ENCODE measurements around the gene SAP30. TPM values are rescaled to one million over a fixed set of nuclear protein-coding genes. Genes with fewer than 3 reads are reported as not detected.

SAP30 gene
- total RNA-seq, 1 donor from 2014 or later: 24.1 TPM

DNA sequence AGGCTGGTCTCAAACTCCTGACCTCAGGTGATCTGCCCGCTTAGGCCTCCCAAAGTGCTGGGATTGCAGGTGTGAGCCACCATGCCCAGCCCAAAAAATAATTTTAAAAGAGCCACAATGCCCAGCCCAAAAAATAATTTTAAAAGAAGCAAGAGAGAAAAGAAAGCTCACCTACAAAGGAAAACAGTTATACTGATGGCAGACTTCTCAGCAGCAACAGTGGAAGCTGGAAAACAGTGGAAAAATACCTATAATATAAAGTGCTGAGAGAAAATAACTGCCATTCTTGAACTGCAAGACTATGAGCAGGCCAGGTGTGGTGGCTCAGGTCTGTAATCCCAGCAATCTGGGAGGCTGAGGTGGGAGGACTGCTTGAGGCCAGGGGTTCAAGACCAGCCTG is 23.3 kb upstream of the SAP30 start:
- no peak overlapping the region for H3K27ac Mint-ChIP-seq (ENCODE audit: unreplicated experiment)
- no peaks in the 10 kb centered on the region for H3K9me3 Mint-ChIP-seq (ENCODE audit: unreplicated experiment)
- no peaks in the 10 kb centered on the region for H3K27me3 Mint-ChIP-seq (ENCODE audit: unreplicated experiment)
- no peak overlapping the region for H3K4me3 Mint-ChIP-seq (ENCODE audit: unreplicated experiment)
- H3K4me1 Mint-ChIP-seq (ENCODE audit: low read depth, unreplicated experiment): peaks cover 4% of the 10 kb centered on the region
- no peak for DNase-seq
- TF ChIP-seq, protein P1, sequence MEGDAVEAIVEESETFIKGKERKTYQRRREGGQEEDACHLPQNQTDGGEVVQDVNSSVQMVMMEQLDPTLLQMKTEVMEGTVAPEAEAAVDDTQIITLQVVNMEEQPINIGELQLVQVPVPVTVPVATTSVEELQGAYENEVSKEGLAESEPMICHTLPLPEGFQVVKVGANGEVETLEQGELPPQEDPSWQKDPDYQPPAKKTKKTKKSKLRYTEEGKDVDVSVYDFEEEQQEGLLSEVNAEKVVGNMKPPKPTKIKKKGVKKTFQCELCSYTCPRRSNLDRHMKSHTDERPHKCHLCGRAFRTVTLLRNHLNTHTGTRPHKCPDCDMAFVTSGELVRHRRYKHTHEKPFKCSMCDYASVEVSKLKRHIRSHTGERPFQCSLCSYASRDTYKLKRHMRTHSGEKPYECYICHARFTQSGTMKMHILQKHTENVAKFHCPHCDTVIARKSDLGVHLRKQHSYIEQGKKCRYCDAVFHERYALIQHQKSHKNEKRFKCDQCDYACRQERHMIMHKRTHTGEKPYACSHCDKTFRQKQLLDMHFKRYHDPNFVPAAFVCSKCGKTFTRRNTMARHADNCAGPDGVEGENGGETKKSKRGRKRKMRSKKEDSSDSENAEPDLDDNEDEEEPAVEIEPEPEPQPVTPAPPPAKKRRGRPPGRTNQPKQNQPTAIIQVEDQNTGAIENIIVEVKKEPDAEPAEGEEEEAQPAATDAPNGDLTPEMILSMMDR (IDR thresholded peaks at IDR 0.05; ENCODE audit: partially characterized antibody, unreplicated experiment): no peak
- no peaks in the 10 kb centered on the region for H3K36me3 Mint-ChIP-seq (ENCODE audit: unreplicated experiment)

DNA sequence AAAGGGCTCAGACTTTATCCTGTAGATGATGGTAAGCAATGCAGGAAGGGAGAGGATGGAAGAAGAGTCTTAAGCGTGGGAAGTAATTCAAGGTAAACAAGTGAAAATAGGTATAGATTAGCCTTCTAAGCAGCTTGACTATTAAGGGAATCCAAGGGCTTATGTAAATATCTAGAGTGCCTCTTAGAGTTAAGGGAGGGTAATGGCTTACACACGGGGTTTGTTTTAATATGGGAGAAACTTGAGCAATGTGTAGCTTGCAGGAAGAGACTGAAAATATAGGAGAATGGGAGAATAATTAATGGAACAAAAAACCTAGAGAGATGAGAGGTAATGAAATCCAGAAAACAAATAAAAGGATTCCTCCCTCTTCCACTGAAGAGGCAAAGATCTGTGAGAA is 12.8 kb upstream of the SAP30 start:
- TF ChIP-seq, protein P1 (IDR thresholded peaks at IDR 0.05; ENCODE audit: partially characterized antibody, unreplicated experiment): no peak
- Mint-ChIP-seq H3K9me3 (ENCODE audit: unreplicated experiment) (no peaks in the 10 kb centered on the region), H3K27me3 (ENCODE audit: unreplicated experiment) (no peaks in the 10 kb centered on the region), H3K4me3 (ENCODE audit: unreplicated experiment) (no peak overlapping the region), H3K36me3 (ENCODE audit: unreplicated experiment) (no peaks in the 10 kb centered on the region), H3K4me1 (ENCODE audit: low read depth, unreplicated experiment) (no peaks in the 10 kb centered on the region), H3K27ac (ENCODE audit: unreplicated experiment) (no peak overlapping the region)
- no peak for DNase-seq

DNA sequence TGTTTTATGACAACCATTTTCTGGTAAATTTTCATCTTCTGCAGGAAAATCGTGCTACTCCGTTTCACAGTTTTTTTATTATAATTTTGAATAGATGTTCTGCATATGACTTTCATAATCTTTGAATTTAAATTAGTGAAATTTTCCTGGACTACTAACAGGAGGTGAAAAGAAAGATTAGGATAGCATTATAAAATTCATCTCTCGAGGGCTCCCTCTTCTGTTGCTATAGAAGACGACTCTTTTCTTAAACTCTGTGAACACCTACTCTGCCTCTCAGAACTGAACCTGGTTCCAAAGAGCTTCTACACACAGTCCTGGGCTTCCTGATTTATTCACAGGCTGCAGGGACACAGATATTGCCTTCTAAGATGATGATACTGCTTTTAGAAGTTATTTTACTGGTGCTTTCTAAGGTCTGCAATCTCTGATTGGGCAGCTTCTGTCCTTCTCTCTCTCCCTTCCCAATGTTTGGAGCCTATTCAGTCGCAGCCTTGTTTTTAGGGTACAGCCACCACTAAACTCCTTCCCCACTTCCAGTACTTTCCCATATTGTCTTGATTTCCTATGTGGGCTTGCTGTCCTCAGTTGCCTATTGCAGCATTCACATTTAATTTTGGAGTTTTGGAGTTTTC is 10.1 kb upstream of the SAP30 start:
- no peaks in the 10 kb centered on the region for H3K27me3 Mint-ChIP-seq (ENCODE audit: unreplicated experiment)
- no peak overlapping the region for H3K4me3 Mint-ChIP-seq (ENCODE audit: unreplicated experiment)
- no peaks in the 10 kb centered on the region for H3K4me1 Mint-ChIP-seq (ENCODE audit: low read depth, unreplicated experiment)
- no peaks in the 10 kb centered on the region for H3K36me3 Mint-ChIP-seq (ENCODE audit: unreplicated experiment)
- H3K27ac Mint-ChIP-seq (ENCODE audit: unreplicated experiment): no peak overlapping the region
- TF ChIP-seq, protein P1 (IDR thresholded peaks at IDR 0.05; ENCODE audit: partially characterized antibody, unreplicated experiment): no peak
- DNase-seq: no peak
- no peaks in the 10 kb centered on the region for H3K9me3 Mint-ChIP-seq (ENCODE audit: unreplicated experiment)

DNA sequence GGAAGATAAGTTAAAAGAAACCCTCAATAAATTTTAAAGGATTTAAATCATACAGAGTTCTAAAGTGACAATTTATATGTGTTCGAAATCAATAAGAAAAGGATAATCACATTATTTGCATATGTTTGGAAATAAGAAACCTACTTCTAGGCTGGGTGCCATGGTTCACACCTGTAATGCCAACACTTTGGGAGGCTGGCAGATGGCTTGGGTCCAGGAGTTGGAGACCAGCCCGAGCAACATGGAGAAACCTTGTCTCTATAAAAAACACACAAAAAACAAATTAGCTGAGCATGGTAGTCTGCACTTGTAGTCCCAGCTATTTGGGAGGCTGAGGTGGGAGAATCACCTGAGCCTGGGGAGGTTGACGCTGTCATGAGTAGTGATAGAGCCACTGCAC is 8.1 kb upstream of the SAP30 start:
- Mint-ChIP-seq H3K36me3 (ENCODE audit: unreplicated experiment) (no peaks in the 10 kb centered on the region), H3K4me3 (ENCODE audit: unreplicated experiment) (no peak overlapping the region), H3K4me1 (ENCODE audit: low read depth, unreplicated experiment) (no peaks in the 10 kb centered on the region), H3K27ac (ENCODE audit: unreplicated experiment) (no peak overlapping the region), H3K9me3 (ENCODE audit: unreplicated experiment) (no peaks in the 10 kb centered on the region), H3K27me3 (ENCODE audit: unreplicated experiment) (no peaks in the 10 kb centered on the region)
- DNase-seq: no peak
- TF ChIP-seq, protein P1 (IDR thresholded peaks at IDR 0.05; ENCODE audit: partially characterized antibody, unreplicated experiment): no peak

DNA sequence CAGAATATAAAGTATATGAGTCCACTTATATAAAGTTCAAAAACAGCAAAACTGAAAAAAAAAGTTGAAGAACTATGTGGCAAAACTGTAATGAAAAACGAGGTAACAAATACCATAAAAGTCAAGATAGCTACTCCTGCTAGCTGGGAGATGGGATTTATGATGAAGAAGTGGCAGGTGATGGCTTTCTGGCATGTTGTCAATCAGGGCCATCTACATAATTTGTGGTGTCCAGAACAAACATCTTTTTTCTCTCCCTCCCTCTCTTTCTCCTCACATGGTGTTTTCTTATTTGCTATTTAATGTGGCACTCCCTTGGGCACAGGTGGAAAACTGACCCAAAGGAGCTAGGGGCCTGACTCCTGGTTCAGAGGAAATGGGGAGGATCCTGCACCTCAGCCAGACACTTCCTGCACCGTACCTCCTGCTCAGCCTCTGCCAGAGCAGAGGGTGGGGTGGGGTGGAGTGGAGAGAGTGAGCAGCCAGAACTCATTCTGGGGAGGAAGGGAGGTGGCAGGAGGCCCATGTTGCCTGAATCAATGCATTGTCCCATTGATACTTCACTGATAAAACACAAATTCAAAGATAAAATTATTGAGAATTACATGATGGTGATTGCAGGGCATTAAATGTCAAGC is 5.3 kb upstream of the SAP30 start:
- TF ChIP-seq, protein P1 (IDR thresholded peaks at IDR 0.05; ENCODE audit: partially characterized antibody, unreplicated experiment): no peak
- peaks cover 11% of the 10 kb centered on the region for H3K9me3 Mint-ChIP-seq (ENCODE audit: unreplicated experiment)
- no peaks in the 10 kb centered on the region for H3K4me1 Mint-ChIP-seq (ENCODE audit: low read depth, unreplicated experiment)
- H3K27ac Mint-ChIP-seq (ENCODE audit: unreplicated experiment): no peak overlapping the region
- H3K36me3 Mint-ChIP-seq (ENCODE audit: unreplicated experiment): no peaks in the 10 kb centered on the region
- DNase-seq: no peak
- no peak overlapping the region for H3K4me3 Mint-ChIP-seq (ENCODE audit: unreplicated experiment)
- H3K27me3 Mint-ChIP-seq (ENCODE audit: unreplicated experiment): peaks cover 3% of the 10 kb centered on the region
